HG03342 (cell line): ENCODE results near the gene SHC1.

Experiments used
- ATAC-seq: cut with Tn5 transposase; IDR thresholded peaks from one replicate; pipeline ENCODE4 v1.9.1; 2021; ENCODE audit warnings: mild to moderate bottlenecking, moderate library complexity; ENCODE audit not compliant: unreplicated experiment

The SHC1 gene

DNA sequence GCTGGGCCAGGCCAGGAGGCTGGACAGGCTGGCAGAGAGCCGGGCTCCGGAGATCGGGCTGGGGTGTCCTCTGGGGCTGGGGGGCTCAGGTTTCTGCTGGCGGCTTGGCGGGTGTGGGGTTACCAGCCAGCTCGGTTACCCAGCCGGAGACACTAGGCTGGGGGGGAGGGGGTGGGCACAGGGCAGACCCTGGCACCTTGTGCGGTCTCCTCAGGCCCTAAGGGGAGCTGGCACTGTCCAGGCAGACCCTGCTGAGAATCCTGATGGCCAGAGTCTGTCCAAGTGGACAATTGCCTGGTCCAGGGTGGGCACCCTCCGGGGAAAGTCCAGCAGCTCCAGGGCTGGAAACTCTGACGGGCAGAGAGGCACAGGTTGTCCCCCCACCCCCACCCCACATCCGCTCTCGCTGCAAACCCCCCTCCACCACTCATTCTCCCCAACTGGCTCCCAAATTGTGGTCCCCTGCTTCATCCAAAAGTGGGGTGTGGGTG lies 38.7 kb upstream of the SHC1 start:
- ATAC-seq = no peak

DNA sequence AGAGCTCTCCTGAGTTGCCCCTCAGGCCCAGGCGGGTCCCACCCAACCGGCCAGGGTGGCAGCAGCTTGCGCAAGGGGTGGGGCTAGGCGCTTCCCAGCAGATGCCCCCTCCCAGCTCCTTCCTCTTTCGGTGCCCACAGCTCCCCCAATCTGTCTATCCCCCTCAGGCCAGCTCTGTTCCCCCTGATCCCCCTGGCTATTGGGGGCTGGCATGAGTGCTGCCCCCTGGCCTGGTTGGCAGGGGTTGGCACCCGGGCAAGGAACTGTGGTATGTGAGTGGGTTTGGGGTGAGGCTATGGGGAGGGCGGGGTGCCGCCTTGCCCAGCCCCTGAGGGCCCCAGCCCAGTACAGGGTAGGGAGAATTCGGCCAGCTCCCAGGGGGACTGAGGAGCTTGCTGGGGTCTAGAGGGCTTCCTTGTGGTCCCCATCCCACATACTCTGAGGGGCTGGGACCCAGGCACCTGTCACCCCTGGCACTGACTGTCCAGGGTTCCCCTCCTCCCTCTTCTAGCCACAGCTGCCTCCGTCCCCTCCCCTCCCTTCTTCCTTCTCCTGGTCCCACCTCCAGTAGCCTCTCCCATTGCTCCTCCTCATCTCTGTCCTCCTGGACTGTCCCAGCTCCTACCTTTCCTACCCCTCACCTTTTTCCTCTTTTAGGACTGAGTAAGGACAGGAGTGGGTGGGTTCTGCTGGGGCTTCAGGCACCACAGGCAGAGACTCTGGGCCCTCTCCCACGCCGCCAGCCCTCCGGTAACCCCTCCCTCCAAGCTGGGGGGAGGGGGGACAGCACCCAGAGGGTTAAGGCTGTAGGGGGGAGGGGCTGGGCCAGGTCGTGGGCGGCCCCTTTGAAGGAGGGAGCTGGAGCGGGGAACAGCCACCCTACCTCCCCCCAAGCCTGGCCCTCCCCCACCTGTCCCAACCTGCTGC lies 37.7 kb upstream of the SHC1 start:
- no peak for ATAC-seq

DNA sequence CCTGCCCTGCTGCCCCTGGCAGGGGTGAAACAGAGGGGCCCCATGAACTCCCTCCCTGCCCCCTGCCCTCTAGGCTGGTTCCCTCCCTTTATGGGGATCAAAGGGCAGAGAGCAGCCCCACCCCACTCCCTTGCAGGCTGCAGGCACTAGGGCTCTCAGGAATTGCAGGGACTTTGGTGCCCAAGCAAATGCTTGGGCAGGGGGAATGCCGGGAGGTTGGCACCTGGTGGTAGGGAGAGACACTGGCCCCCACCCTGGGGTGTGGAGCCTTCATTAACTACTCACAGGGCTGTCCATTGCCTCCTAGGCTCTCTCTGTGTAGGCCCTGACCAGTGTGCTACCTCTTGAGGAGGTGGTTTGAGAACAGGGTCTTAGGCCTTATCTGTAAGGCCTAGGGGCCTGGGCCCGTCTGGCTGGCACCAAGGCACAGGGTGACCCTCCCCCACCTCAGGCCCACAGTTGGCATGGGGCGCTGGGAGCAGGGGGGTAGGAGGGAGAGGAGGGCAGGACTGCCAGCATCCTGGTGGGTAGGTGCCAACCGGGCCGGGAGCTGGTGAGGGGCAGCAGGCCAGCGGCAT lies 36.8 kb upstream of the SHC1 start:
- ATAC-seq = no peak

DNA sequence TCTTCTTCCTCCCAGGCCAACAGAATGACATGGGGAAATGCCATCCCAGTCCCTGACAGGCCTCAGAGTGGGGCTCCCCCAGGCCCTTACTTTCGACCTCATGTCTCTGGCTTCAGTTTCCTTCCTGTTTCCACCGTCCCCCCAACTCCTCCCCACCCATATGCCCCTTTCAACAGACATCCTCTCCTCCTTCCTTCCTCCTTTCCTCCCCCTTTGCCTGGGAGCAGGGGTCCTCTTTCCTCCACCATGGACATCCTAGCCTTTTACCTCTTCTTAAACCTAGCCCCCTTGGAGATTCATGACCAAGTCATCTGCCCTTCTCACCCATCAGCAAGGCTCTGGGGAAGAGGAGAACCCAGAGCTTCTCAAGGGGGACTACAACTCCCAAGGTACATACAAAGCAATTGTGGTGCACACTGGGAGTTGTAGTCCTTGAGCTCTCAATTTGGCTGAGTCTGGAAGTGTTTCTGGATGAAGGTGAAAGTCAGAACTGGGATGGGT lies 36.1 kb upstream of the SHC1 start:
- ATAC-seq = no peak

DNA sequence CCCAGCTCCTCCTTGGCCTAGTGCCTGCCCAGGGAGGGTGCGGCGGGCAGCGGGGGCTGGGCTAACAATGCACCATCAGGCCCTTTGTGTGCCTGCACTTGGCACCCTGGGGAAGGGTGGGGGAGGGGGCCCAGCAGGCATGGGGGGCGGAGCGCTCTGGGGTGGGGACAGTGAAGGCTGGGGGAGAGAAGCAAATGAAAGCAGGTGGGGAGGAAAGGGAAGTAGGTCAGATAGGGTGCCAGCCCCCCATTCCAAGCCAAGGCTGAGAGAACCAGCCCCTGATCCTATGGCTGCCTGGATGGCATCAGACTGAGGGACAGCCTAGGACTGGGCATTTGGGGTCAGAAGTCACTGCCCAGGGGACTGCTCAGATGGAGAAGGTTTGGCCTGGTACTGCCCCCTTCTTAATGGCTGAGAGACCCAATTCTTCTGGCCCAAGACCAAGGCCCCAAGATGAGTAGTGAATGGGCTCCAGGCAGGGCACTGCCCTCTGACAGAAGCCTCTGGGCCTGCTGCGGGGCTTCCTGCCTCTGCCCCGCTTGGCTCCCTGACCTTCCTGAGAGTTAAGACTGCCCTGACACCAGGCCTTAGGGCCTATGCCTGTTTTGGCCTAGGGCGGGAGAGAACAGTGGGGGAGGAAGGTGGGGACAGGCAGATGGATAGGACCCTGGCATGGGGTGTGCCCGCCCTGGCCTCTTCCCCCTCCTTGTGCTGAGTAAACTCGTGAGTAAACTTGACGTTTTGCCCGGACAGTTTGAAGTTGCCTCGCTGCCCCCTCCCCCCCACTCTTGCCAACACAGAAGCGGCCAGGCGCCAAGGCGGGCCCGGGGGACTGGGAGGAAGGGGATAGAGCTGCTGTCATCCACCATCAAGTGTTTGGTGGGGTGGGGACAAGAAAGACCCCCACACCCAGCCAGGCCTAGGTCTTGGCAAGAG lies 34.8 kb upstream of the SHC1 start:
- ATAC-seq = no peak

DNA sequence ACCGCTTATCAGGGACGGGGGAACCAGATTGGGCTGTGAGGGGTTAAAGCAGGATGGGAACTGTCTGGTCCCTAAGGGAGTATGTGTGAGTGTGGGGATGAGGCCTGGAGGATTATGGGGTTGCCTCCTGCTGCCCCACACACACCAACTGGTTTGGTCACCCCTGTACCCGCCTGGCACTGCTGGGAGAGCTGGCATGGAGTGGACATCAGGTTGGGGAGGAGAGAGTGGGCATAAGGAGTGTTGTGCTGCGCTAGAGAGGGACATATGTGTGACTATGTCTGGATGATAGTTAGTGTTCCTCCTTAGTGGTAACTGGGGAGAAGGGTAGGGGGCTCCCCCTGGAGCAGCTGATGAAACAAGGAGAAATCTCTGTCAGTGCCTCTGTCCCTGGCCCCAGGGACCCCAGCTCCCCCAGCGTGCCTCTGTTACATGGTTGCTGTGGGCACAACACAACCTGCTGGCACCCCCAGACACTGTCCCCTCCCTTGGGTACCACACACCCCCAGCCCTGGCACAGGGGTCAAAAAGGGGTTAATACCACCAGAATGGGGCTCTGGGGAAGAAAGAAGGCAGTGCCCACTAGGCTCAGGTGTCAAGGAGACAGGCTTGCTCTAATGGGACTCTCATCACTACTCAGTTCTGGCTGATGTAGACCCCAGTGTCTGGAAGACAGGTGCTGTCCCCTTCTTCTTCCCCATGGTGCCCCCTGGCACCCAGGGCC lies 34.0 kb upstream of the SHC1 start:
- ATAC-seq = no peak

DNA sequence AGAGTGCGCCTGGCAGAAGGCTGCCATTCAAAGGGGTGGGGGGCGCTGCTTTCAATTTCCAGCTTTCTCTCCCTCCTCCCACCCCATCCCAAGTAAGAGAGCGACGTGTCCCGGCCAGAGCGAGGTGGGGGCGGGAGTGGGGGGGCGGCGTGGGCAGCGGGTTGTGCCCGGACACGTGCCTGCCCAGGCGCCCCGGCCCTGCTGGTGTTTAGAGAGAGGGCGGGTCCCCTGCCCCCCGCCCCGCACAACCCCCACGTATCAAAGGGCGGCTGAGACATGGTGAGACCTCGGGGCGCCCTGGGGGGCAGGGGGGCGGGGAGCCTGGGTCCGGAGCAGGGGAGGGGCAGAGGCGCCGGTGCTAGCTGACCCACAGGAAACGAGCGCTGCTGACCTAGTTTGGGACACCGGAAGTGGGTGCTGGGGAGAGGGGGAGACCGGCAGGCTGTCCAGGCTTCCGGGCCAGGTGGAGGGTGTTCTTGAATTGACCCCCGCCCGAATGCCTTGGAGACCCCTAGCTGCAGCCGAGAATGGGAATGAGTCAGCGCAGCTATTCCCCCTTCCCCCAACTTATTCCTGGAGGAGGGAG lies 33.3 kb upstream of the SHC1 start:
- ATAC-seq = no peak

DNA sequence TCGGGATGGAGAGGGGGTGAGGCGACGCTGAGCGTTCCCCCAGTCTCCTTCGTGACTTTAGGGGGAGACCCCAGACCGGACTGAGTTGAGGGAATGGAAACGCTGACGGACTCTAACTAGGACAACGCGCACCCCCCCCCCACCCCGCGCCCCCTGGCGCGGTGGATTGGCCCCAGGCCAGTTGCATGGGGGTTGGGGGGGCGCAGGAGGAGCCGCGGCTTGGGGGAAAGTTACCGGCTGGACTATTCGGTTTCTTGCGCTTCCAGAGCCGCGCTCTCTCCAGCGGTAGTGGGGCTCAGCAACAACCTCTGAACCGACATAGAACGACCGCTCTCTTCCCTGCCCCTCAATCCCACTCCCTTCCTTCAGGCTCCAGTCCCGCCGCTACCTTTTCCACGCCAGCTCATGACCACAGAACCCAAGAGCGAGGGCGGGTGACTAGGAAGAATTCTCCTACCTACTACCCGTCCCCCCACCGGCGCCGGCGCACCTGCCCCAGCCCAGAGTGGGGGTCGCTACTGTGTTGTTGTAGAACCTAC lies 32.7 kb upstream of the SHC1 start:
- no peak for ATAC-seq

DNA sequence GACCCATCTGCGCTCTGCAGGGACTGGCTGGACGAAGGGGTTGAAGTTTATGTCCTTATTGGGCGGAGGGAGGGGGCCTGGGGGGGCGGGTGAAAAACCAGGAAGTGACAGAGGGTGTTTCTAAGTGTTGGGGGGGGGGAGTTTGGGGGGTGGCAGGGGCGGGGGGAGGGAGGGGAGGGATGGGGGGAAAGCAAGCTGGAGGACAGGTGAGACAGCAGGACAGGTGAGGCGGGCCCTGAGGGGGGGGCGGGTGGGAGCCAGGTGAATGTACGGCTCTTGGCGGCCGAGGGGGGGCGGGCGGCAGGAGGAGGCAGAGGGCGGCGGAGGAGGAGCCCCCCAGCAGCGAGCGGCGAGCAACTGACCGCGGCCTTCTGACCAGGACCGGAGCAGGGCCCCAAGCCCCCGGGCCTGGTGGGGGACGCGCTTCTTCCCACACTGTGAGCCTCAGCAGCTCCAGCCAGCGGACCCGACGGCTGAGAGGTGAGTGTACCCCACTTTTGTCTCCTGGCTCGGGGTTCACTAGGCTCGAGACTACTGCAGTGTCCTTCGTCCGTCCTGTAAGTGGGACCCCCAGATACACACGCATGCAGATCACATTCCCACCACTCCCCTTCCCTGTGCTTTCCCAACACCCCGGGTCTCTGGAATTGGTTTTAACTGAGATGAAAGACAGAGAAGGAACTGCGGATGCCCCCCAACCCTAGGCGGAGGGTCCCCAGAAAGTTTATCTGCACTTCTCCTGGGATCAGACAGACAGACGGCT lies 32.1 kb upstream of the SHC1 start, which contains the start of gene ZBTB7B:
TSS of gene ZBTB7B (plus strand) at position 339 of the 763 bp plus-strand sequence. CDS start 11,859 bp downstream, outside the sequence.
- no peak for ATAC-seq

DNA sequence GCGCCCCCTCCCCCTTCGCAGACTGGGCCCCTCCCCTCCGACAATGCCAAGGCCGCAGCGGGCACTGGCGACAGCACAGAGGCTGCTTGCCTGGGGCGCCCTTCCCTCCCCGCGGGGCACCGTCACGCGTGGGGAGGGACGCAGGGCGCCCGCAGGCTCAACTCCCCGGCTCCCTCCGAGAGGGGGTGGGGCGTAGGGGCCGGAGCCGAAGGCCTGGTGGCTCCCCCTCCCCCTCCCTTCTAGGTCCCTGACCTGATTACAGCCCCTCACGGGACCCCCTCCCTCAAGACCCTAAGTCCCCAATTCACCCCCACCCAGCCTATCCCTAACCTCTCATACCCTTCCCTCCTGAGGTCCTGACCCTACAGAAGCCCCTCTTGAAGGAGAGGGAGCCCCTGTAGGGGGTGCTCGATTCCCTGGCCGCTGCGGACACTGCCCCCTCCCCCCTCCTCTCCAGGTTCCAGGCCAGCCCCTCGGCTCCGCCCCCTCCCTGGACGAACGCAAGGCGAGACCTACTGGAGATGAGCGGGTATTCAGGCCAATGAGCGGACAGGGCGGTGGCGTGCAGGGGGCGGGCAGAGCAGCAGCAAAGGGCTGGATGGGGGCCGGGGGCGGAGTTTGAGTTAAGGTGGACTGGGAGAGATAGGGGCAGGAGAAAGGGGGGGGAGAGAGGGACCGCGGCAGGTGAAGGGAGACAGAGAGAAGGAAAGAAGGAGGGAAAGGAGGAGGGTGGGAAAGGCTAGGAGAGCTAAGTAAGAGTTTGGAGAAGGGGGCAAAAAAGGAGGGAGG lies 31.3 kb upstream of the SHC1 start:
- peak; percentile 52 for ATAC-seq

DNA sequence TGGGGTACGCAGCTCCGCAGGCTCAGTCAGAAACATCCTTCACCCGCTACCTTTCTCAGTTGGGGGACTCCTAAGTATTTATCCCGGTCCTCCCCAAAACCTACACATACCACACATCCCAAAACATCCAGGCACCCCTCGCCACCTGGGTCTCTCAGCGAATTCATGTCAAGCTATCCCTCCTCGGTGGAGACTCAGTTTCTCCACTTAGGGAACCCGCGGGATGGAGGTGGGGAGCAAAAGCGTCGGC lies 30.8 kb upstream of the SHC1 start:
- ATAC-seq = peak; percentile 19

DNA sequence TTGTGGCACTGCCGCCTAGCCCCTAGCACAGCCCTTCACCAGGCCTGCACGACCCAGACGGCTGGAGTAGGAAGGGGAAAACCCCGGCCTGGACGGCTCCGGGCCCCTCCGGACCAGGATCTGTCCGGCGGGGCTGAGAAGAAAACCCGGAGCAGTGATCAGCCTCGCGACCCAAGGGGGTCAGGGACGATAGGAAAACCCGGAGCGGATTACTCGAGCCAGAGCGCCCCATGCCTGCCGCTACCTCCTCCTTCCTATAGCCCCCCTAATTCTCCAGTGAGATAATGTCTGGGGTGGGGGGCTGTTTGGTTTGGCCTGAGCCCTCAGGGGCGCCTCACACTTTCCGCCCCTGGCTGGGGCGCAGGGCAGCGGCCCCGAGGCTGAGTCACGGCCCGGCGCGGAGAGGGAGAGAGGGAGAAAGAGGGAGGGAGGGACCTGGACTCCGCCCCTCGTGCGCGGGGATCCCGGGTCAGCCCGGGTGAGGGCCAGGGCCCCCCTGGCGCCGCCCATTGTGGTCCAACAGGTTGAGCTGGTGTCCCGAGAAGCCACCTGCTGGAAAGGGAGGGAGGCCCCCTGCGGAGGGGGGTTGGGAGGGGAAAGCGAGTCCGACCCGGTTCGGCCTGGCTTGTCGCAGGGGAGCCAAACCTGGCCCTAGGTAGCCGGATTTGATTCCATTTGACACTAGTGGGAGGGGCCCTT lies 30.3 kb upstream of the SHC1 start:
- ATAC-seq = peak; percentile 37

DNA sequence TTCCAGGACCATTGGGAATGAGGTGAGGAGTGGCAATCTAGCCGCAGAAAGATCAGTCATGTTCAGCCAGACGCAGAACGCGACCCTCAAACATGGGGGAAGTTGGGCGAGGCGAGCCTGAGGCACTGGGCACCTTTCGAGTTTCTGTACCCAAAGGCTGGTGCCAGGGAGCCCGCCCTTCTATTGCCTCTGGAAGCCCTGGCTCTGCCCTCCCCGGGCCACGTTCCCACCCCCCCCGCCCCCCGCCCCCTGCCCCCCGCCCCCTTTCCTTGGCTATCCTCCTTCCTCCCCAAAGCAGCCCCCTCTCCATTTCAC lies 29.8 kb upstream of the SHC1 start:
- no peak for ATAC-seq

DNA sequence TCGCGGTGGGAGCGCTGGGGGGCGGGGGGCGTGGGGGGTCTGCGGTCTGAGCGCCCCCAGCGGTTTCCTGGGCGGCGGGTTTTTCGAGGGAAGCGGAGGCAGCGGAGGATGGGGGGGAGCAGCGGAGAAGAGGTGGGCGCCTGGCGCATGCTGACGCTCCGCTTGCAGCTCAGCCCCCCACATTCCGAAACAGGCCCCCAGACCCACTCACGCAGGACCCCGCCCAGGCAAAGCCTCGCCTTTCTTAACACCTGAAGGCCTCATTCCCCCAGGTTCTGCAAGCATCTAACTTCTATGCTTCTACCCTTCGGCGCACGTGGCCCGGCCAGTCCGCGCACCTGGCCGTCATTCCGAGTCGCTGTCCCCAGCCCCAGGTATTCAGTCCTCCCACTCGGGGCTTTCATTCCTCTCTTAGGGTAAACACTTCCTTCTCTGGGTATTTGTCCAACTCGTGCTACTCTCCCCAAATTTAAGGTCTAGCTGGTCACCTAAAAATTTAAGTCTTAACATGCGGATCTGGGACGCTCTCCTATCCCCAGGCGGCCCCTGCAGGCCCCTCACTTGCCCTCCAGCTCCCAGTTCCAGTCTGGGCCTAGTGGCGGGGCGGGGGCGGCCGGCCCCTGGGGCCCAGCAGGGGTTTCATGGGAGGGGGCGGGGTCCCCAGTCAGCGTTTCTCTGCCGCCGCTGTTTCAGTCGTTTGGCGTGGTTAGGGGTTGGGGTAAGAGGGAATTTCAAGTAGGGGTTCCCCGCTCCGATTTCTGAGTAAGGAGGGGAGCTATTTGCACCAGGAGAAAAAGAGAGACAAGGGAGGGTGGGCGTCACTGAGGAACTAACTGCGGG lies 29.2 kb upstream of the SHC1 start:
- no peak for ATAC-seq

DNA sequence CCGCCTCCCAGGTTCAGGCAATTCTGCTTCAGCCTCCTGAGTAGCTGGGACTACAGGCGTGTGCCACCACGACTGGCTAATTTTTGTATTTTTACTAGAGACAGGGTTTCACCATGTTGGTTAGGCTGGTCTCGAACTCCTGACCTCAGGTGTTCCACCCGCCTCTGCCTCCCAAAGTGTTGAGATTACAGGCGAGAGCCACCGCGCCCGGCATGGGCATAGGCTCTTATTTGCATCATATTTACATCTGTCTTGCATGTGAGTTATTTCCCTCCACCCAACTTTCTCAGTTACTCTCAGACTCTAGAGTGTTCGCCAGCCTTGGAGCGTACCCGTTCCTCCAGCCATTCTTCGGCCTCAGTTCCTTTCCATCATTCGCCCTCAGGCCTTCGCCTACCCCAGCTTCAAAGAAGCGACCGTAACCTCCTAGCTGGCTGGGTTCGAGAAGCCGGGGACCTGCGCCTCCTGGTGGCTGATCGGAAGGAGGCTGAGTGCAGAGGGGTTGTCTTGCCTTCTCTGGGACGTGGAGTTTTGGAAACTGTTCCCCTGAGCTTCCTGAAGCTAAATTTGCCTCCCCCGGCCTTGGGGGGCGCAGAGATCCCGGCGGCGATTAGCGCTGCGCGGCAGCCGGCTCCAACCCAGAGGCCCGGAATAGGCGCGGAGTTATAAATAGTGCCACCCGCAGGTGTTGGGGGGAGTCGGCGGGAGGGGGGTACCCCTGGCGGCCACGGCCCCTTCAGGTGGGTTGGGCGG lies 28.4 kb upstream of the SHC1 start:
- no peak for ATAC-seq

DNA sequence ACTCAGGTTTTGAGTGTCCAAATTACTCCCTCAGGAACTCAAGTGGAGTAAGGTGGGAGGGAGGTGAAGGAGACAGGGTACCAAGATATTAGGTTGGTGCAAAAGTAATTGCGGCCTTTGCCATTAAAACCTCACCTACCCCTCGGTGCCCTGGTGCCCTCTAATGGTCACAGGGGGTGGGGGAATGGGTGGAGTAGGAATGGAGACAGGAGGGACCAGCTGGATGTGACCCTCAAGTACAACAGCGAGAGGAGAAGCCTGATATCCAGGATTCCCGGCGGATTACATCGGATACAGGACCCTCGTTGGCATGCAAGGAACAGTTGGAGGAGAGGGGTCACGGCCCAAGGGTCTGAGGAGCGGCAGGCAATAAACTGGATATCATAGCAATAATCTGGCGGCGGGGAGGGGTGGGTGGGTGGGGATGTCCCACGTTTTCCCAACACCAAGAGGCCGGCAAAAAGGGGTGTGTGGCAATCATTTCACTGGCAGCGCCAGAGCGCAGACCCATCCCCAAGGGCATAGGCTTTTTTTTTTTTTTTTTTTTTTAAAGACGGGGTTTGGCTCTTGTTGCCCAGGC lies 27.7 kb upstream of the SHC1 start:
- no peak for ATAC-seq
